HepG2 (cell line): ENCODE data around the gene ZNF503.

Source experiments
- JUND ChIP-seq: sonication (generic); formaldehyde crosslinking; IDR thresholded peaks from 2 replicates; pipeline ENCODE4 v1.8.0; 2022; ENCODE audit warnings: mild to moderate bottlenecking, missing genetic modification reagents
- KDM1A ChIP-seq: IDR thresholded peaks from 2 replicates; pipeline ENCODE4 v1.6.1; 2016; ENCODE audit warnings: missing compliant biosample characterization
- PLSCR1 ChIP-seq: sonication (generic); formaldehyde crosslinking; IDR thresholded peaks from 2 replicates; pipeline ENCODE4 v1.5.0; 2020; ENCODE audit warnings: missing genetic modification reagents, mild to moderate bottlenecking, borderline replicate concordance
- POLR2A ChIP-seq, 2 experiments: IDR thresholded peaks; 2 replicates each; pipeline ENCODE4 v1.6.1; 2011; ENCODE audit warnings: low read depth in 2 of 2, low read length in 2 of 2, mild to moderate bottlenecking in 1 of 2, moderate library complexity in 1 of 2; ENCODE audit not compliant: insufficient read depth in 1 of 2
- RELA ChIP-seq: sonication (generic); formaldehyde crosslinking; IDR thresholded peaks from 2 replicates; pipeline ENCODE4 v1.4.0; 2020; ENCODE audit warnings: missing genetic modification reagents
- XRCC5 ChIP-seq: fragments of 200-400 bp; formaldehyde crosslinking; optimal IDR thresholded peaks from 2 replicates; pipeline ENCODE3; 2017; ENCODE audit warnings: mild to moderate bottlenecking, low read length
- ZNF775 ChIP-seq: sonication (generic); formaldehyde crosslinking; IDR thresholded peaks from 2 replicates; pipeline ENCODE4 v1.4.0; 2020; ENCODE audit warnings: missing genetic modification reagents, mild to moderate bottlenecking, moderate library complexity, borderline replicate concordance

DNA sequence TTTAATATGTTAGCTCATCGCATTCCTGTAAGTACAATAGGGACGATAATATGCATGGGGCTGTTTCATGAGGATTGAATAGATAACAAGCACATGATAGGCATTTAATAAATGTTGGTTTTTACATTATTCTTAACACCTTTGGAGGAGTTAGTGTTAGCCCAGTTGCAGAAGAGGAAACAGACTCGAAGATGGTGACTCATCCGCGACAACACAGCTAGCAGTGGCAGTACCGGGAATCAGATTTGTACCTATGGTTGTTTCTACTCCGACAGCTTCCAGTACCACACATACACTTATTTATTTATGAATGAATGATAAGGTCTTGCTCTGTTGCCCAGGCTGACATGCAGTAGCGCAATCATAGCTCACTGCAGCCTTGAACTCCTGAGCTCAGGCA, 32.7 kb upstream of the ZNF503 start:
- TF ChIP-seq ZNF775 (CRISPR knock-in tag) (no peak), POLR2A (IDR thresholded peaks at IDR 0.05; ENCODE audit: insufficient read depth in 1 of 2, low read depth in 2 of 2, low read length in 2 of 2) (no peak), KDM1A (CRISPR knock-in tag) (no peak), RELA (CRISPR knock-in tag) (no peak), PLSCR1 (no peak), JUND (no peak), XRCC5 (no peak)
